ENCODE data around the gene IRF2. TPM values are rescaled to one million over a fixed set of nuclear protein-coding genes. Genes with fewer than 3 reads are reported as not detected.
A peak's percentile ranks its signal among the peaks of the same experiment; 100 is the strongest.
"Not testable (repeated sequence)": the region's sequence is repeated elsewhere in the genome, so short reads cannot be mapped to it uniquely, and the experiment has no call there.

Gene IRF2
- total RNA-seq, 1 experiment from 2014 or later = 6.6 TPM

GRCh38 chr4:184347251-184348239, 126.8 kb downstream of the IRF2 start:
- no peak for DNase-seq (ENCODE audit: low spot score)

- DNase-seq (ENCODE audit: low spot score) = no peak
Observed at GRCh38 chr4:184346682-184347081, 127.7 kb downstream of the IRF2 start.

DNA sequence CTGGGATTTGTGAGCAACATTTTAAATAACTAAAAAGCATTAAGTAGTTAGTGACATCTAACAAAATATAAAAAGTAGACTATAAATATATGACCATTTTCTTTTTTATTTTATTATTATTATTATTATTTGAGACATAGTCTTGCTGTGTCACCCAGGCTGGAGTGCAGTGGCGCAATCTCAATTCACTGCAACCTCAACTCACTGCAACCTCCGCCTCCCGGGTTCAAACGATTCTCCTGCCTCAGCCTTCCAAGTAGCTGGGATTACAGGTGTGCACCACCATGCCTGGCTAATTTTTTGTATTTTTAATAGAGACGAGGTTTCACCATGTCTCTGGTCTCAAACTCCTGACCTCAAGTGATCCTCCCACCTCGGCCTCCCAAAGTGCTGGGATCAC, 128.1 kb downstream of the IRF2 start:
- DNase-seq (ENCODE audit: low spot score) = not testable (repeated sequence)

DNA sequence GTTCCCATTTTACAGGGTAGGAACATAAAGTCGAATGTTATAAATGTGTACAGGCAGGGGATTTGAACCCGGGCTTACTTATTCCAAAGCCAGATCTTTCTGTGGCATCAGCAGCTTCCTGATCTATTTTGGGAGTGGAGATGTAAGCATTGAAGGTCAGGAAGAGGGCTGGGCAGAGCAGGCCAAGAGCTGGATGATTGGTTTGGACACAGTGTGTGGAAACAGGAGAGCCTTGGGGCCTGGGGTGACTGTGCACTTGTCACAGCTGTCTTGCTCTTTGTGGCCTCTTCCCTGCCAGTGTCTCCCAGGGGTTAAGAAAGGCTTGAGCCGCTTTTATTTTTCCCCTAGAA, 128.8 kb downstream of the IRF2 start:
- DNase-seq (ENCODE audit: low spot score) = no peak

DNA sequence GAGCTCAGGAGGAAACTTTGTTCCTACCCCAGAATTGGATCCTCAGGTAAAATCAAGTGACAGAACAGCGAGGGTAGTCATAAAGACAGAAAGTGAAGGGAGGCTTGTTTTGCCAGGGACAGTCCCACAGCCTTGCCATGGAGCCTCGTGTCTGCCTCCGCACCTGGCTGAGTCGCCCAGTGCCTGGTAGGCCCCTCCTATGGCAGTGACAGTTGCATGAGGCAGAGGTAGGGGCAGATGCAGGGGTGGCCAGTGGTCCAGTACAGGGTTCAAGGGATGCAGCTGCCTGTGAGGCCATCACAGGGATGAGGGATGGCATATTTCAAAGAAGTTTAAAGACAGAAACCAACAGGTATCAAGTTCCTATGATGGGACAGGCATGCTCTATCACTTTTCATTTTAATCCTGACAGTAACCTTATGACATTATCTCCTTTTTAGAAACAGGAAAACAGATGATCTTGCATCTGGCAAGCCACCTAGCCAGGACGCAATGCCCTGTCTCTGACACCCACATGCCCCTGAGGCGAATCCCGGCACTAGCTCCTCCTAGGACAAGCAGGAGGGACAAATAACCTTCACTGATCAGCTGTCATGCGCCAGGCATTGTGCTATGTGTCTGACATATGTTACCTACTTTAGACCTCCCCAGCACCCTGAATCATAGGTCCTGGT, 129.3 kb downstream of the IRF2 start:
- no peak for DNase-seq (ENCODE audit: low spot score)

GRCh38 chr4:184344435-184344834, 129.9 kb downstream of the IRF2 start:
- DNase-seq (ENCODE audit: low spot score) = no peak

DNA sequence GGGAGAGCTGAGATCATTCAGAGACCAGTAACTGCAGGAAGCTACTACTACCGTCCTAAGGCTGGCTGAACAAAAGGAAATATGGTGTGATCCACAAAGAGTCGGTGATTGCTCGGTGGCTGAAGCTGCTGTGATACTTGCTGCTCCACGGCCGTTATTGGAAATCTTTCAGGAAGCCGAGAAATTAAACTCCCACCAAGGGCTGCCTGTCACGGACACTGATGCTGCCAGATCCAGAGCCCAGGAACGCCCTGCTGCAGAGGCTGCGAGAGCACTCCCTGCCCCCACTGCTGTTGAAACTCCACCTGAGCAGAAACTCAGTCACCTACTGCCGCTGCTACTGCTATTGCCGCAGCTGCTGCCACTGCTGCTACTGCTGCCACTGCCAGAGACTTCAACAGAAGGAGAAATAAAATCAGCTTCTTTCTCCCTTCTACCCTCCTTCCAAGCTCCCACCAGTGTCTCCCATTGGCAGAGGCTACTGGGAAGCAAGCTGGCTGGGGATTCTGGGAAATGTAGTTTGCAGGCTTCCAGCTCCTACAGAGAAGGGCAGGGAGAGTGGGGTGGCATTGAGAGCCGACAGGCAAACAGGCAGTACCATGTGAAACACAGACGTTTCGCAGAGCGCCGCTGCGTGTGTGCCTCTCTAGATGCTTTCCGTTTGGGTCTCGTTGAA, 130.7 kb downstream of the IRF2 start:
- DNase-seq (ENCODE audit: low spot score) = peak; percentile 69

DNA sequence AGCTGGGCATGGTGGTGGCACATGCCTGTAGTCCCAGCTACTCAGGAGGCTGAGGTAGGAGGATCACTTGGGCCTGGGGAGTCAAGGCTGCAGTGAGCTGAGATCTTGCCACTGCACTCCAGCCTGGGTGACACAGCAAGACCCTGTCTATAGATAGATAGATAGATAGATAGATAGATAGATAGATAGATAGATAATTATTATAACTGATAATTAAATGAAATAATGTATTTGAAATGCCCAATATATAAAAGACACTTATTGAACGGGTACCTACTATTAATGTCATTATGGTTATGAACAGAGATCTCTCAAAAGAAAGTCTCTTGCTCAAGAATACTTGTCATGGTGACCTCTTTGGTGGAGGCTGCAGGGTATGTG, 131.5 kb downstream of the IRF2 start:
- not testable (repeated sequence) for DNase-seq (ENCODE audit: low spot score)

- DNase-seq (ENCODE audit: low spot score) = no peak
Observed at GRCh38 chr4:184342167-184342856, 132.0 kb downstream of the IRF2 start.

GRCh38 chr4:184339398-184340193, 134.8 kb downstream of the IRF2 start:
- not testable (repeated sequence) for DNase-seq (ENCODE audit: low spot score)

DNA sequence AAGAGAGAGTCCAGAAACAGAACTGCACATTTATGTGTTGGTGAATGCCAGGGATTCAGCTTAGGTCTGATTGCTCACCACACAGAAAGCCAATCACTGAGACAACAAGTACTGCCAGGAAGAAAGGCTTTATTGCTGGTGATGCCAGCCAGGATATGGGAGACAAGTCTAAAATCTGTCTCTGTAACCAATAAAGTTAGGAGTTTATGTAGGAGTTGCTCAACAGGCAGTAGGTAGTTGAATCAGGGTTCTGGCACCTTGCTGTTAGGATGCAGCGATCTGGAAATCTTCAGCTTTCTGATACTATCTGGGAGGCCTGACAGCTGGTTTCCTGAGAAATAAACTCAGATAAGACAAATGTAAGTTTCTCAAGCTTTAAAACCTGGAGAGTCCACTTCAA, 136.4 kb downstream of the IRF2 start:
- no peak for DNase-seq (ENCODE audit: low spot score)

Small RNA genes lying within 50 kb of the gene (small RNA-seq; reads per million reads assigned to genes)
- gene RF00152 = not detected

Other genes starting within 250 kb of the IRF2 start
- 5.8 and 7.9 TPM in 2 replicates for gene CASP3, start 174.9 kb upstream of the IRF2 start, total RNA-seq (2014; rRNA removed; shearing (Covaris generic))
- gene PRIMPOL, start 175.2 kb upstream of the IRF2 start, total RNA-seq (2014; rRNA removed; shearing (Covaris generic)) = 1.9 and 5.0 TPM in 2 replicates

All from HT-29 (cell line).